Astrocyte (in vitro differentiated cells and primary cell): Measurements from ENCODE around the gene PPP2R2B.

Experiments used
- CTCF ChIP-seq: IDR thresholded peaks from 2 replicates; pipeline ENCODE4 v1.5.1; 2011; ENCODE audit warnings: low read depth, mild to moderate bottlenecking, inconsistent platforms, low read length, moderate library complexity; ENCODE audit not compliant: insufficient read depth
- EZH2 ChIP-seq: IDR thresholded peaks from 2 replicates; pipeline ENCODE4 v1.6.1; 2012; ENCODE audit warnings: mild to moderate bottlenecking, low read length, inconsistent platforms; ENCODE audit not compliant: insufficient read depth

GRCh38 chr5:146793709-146794108 lies 84.8 kb downstream of the PPP2R2B start:
- TF ChIP-seq EZH2 (no peak), CTCF (no peak)
